ENCODE data around the gene USH1C.

The USH1C gene

GRCh38 chr11:17498058-17498457 is 46.2 kb downstream of the USH1C start:
- peak; percentile 48 for DNase-seq

DNA sequence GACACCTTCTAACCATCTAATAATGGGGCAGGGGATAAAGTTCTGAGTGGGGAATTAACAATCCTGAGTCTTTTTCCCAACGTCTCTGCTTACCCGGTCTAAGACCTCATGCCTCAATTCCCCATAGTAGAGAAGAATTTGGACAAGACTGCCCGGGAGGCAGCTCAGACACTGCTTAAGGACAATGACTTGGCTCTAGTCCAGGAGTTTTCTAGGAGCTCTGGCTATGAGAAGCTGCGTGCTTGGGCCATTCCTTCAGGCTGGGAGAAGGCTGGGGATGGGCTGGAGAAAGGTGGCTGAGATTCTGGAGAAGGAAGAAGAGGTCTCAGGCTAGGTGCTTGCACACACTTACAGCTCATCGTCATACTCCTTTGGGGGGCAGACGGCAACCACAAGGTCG is 47.8 kb downstream of the USH1C start:
- no peak for DNase-seq

DNA sequence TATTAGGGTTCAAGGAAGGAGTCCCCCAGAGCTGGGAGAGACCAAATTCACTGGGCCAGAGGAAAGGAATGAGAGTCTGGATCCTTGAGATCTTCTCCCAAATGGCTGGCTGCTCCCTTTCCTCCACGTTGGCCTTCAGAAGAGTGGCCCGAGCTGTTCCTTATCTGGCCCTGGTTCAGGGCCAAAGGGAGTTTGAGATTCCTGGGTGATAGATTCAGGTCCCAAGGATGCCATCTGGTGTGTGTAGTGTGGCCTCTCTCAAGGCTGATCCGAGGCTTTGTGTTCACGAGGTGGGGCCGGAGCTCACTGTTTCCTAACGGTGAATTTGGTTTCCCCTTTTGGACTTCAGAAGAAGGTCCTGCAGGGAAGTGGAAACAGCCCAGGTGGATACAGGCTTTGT is 50.2 kb downstream of the USH1C start:
- no peak for DNase-seq

GRCh38 chr11:17490938-17491337 is 53.3 kb downstream of the USH1C start:
- DNase-seq = no peak

- no peak for DNase-seq
Measured at GRCh38 chr11:17490232-17490631, 54.0 kb downstream of the USH1C start.

GRCh38 chr11:17489751-17490150 is 54.5 kb downstream of the USH1C start:
- DNase-seq = no peak

DNA sequence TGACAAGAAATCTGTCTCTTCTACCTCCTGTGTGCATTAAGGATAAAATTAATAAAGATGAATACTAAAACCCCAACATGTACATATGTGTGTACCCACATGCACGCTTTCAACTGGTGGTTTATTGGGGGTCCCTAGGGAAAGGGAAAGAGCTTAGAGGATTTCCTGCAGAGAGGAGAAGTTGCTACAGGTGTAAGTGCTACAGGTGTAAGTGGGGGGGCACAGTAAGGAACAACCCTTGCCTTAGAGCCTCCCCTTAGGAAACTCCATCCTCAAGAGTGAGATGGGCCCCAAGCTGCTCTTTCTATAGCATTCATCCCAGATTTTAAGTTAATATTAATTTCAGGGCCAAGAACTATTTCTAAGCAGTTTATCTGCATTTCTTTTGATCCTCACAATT is 55.7 kb downstream of the USH1C start:
- DNase-seq = no peak

DNA sequence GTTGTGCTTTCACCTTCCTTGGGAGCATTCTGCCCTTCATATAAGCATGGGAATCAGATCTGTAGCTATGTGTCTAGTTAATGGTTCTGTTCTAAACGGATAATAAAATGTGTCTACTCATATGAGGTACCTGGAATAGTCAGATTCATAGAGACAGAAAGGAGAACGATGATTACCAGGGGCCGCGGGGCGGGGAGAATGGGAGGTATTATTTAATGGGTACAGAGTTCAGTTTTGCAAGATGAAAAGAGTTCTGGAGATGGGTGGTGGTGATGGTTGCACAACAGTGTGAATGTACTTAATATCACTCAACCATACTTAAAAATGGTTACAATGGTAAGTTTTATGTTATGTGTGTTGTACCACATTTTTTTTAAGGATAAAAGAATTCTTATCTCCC is 57.6 kb downstream of the USH1C start:
- no peak for DNase-seq

- DNase-seq = no peak
Measured at GRCh38 chr11:17483505-17483904, 60.7 kb downstream of the USH1C start.

DNA sequence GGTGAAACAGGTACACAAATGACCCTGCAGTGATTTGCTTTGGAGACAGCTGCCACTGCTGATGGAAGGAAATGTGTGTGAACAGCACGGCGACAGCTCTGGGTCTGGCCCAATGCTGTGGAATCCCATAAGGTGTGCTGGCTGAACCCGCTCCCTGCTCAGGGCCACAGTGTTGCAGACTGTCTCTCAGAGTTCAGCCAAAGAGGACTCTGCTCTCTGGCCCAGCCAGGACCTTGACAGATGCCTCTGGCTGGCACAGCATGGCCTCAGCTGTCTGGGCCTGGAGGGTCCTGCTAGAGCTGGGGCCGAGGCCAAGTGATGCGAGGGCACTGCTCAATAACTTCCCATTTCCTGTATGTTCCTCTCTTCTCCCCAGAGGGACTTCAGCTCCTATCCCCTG is 62.3 kb downstream of the USH1C start:
- DNase-seq = no peak

DNA sequence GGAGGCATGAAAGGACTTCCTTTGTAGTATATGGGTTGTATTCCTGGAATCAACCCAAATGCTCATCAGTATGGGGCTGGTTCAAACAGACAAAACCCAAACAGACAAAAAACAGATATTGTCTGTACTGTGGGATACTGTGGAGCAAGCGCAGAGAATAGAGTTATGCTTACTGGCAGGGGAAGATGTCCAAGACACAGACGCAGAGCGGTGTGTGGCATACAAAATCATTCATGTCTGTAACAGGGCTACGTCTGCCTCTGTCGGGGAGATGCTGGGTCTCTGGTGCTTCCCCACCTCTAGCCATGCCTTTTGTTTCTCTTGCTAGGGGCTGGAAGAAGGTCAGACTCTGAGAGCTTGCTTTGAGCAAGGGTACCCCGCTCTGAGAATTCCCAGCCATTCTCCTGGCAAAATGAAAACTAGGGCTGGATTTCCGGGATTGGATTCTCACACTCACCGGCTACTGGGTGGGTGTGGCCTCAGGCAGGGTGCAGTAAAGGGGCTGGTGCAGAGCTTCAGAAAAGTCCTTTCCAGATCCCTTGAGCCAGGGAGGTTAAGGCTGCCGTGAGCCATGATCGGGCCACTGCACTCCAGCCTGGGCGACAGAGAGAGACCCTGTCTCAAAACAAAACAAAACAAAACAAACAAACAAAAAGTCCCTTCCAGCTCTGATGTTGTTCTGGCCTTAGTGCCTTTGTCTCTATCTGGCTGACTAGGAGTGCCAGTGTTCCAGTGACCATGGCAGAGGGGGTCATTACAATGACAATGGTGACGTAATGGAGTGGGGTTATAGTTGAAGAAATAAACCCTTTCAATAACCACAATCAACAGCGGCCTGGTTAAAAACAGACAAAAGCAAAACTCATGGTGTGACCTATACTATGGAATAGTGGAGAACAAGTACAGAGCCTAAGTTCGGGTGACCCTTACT is 64.7 kb downstream of the USH1C start:
- peak; percentile 51 for DNase-seq

DNA sequence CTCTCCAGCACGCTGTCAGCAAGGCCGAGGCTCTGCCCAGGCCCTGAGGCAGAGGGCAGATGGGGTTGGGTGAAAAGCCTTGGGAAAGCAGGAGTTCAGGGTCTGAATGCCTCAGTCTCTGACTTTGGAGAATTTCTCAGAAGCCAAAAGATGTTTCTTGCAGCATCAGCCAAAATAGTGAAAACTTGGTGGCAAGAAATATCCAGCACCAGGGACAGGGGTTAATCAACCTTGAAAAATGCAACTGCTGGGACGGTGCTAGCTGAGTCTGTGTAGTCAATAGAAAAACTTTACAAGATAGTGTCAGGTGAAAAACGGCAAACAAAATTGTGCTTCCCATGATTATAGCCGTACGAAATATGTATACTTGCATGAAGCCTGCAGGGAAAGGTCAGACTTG is 66.1 kb downstream of the USH1C start:
- DNase-seq = no peak

GRCh38 chr11:17477361-17477760 is 66.9 kb downstream of the USH1C start:
- no peak for DNase-seq

- DNase-seq = no peak
Measured at GRCh38 chr11:17477084-17477333, 67.2 kb downstream of the USH1C start.

DNA sequence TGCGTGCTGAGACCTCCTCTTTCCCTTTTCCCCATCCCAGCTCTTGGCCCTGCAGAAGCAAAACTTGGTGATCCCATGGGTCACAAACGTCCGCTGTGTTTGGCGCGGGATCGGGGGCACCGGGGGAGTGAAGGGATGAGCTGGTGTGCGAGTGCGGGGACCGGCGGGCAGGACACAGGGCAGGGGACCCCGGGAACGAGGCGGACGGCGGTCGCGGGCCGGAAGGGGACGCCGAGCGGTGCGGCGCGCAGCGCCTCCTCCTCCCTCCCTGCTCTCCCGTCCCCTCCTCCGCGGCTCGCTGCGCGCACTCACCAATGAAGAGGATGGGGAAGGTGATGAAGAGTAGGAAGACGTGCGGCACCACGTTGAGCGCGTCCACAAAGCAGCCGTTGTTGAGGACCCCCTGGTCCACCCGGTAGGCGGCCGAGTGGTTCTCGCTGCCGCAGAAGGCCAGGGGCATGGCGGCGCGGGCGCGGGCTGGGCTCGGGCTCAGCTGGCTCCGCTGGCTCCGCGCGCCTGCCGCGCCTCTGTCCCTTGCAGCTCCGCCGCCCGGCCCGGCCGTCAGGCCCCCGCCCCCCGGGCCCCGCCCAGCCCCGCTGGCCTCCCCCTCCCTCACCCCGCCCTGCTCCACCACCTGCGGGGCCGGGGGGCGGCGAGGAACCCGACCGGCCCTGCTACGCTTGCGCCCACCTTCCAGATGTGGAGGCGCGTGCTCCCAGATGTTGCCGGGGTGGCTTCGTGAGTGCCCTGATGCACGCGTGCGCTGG is 67.7 kb downstream of the USH1C start, which contains the start of gene ABCC8:
Gene ABCC8 (minus strand): TSS at position 529 of the 767 bp plus-strand sequence. CDS start 69 bp downstream, at position 460.
- DNase-seq = peak; percentile 9

GRCh38 chr11:17475666-17476316 is 68.4 kb downstream of the USH1C start:
- no peak for DNase-seq

DNA sequence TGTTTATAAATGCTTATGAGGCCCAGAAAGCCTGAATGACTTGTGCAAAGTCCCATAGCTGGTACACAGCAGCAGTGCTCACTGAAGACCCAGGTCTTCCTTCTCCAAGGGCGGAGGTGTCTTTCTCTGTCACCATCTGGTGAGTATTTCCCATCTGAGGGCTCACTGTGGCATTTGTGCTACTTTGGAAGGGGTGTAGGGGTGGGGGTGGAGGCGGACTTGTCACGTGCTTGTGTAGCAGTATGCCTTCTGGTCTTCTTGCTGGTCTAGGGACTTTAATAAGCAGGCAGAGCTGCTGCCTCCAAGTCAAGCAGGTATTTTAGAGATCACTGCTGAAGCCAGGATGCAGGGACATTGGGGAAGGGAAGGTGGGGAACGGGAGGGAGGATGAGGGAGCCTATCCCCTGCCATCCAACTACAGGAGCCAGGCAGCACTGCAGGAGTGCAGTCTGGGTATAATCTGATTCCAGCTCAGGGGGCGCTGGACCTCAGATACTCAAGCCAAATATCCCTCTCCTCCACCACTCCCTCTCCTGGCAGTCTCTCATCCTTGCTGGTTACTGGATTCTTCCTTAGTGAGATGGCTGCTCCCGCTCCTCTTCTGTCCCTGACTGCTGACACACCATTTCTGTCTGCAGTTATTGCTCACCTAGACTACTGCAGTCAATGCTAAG is 71.0 kb downstream of the USH1C start:
- DNase-seq = no peak

DNA sequence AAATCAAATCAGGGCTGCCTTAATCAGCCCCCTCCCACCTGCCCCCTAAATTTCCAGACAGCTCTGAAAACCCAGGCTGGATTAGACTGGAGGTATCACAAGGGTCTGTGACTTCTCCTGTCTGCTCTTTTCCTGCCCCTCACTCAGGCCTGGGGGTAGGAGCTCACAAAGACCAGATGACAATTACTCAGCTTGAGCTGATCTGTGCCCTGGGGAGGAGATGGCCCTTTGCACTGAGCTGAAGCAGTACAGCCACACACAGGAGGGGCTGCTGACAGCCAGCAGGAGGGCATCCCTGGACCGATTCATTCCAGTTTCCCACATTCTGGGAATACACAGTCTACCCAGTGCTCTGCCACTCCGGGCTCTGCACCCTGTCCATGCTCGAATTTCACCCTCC is 71.7 kb downstream of the USH1C start:
- DNase-seq = no peak

GRCh38 chr11:17471501-17471900 is 72.7 kb downstream of the USH1C start:
- no peak for DNase-seq

- DNase-seq = no peak
Measured at GRCh38 chr11:17469998-17470397, 74.2 kb downstream of the USH1C start.

DNA sequence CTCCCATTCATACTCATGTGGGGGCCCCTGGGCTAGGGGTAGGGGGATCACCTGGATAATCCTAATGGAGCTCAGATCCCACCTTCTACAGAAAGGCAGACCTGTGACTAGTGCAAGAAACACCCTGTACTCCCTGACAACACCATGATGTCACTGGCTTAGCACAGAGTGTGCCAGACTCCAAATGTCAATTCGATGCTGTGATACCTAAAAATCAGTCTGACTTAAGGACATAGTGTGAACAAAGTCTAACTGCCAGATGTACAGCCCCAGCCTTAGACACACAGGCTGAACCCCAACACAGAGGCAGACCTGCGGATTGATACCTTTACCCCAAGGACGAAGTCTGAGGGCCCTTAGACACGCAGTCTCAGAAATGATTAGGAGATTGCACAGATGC is 76.1 kb downstream of the USH1C start:
- DNase-seq = no peak

DNA sequence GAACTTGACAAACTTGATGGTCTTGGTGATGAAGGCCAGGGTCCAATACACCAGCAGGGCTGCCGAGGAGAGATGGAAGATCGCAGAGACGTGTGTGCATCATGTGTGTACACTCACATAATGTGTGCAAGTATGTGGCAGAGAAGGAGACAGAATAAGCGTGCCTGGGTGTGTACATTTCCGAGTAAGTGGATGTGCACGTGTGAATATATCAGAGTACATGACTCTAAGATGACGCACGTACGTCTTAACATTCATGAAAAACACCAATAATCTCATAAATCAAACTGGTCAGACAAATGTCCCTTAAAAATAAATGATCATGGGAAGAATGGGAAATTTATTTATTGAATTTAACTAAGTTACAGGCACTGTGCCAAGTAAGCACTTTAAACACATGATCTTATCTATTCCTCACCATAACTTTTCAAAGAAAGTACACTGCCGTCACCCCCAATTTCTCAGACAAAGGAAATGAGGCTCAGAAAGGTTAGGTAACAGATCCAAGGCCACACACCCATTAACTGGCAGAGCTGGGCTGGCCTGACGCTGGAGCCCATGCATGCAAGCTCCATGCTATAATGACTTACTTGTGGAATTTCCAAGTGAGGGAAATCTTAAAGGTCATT is 80.6 kb downstream of the USH1C start:
- DNase-seq = no peak

DNA sequence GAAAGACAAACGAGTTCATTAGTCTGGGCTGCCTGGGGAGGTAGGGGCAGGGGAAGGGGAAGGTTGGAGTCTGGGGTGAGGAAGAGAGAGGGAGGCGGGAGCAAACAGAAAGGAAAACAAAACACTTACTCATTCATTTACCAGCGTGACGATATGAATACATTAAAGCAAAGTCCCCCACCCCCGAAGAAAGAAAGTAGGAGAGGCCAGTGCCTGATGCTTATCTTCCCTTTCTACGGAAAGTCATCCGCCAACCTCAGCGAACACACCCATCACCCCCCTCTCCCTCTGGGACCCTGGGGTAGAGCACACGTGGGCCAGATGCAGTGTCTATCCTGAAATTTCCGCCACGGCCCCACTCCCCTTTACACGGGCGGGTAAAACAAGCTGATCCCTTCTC is 81.3 kb downstream of the USH1C start:
- DNase-seq = no peak

Data from NCI-H1436 (cell line).